NCI-H2029 (cell line): ENCODE data around the gene REEP1.
"Not testable (repeated sequence)": the region's sequence is repeated elsewhere in the genome, so short reads cannot be mapped to it uniquely, and the experiment has no call there.

Experiments
- DNase-seq: peaks from one replicate; lab custom pipeline; 2025; lab: John Stamatoyannopoulos, UW

REEP1 gene

DNA sequence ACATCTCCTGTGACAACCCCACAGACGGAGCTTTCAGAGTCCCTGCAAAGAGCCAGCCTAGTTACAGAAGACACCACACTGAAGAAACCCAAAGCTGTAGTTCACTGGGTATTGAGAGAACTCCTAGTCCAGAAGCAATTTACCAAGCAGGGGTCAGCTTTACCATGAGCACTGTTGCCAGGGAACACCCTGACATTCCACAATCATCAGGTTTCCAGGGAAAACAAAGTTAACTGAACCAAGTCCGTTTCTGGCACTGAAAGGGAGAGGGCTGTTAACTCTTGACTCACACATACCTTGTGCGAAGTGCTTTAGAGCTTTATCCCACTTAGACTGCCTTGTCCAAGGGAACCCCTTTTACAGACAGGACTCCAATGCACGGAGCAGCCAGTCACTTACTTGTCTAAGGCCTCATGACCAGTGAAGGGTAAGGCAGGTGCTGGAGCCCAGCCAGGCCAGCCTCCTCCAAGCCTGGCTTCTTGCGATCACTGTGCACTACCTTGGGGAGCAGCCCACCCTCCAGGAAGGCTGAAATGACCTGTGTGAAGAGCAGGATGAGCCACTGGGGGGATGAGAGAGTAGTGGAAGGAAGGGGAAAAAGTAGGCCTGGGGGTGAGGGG is 53.9 kb downstream of the REEP1 start:
- DNase-seq = no peak

DNA sequence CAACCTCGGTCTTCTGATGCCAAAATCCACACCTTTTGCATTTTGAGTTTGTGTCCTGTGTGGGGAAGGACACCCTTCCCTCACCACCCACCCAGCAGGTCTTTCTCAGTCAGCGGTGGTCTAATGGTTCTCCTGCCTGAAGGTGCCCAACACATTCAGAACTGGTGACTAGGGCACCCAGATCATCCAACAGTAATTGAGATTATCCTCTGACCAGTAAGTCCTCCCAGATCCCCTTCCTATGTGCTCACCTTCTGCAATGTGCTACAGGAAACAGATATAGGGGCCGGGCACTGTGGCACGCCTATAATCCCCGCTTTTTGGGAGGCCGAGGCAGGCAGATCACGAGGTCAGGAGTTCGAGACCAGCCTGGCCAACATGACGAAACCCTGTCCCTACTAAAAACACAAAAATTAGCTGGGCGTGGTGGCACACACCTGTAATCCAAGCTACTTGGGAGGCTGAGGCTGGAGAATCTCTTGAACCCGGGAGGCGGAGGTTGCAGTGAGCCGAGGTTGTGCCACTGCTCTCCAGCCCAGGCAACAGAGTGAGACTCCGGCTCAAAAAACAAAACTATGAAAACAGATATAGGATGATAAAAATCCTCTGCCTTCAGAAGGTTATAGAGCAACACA is 56.2 kb downstream of the REEP1 start:
- DNase-seq = no peak

DNA sequence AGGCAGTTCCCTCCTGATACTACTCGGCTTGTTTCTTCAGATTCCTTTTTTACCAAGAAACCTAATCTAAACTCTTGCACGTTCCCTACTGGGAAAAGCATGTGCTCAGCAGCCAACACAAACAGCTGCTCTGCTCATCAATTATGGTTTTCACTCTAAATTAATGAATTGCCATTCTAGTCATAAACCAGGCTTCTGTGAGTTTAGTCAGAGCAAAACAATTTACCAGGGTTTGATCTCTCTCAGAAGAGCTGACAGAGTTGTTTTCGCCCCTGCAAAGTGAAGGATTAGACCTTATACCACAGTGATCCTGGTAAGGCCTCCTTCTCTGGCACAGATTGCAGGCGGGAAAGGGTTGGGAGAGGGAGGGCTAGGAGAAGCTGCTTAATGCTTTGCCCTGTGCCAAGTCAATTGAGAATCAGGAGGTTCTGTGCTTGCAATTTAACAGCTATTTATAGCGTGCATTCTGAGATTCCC is 57.2 kb downstream of the REEP1 start:
- no peak for DNase-seq

DNA sequence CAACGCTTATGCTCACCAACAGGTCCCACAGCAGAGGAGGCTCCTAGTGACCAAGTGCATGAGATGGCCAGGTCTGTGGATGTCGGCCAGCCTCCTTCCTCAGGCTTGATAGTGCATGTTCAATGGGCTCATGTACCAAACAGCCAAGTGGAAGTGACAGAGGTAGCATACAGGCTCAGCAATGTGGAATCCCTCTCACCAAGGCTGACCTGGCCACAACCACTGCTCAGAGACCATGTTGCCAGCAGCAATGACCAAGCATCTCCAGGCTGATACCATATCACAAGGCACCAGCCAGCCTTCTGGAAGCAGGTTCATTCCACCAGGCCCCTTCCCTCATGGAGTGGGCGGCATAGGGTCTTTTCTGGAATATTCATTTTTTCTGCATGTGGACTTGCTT is 61.5 kb downstream of the REEP1 start:
- DNase-seq = no peak

DNA sequence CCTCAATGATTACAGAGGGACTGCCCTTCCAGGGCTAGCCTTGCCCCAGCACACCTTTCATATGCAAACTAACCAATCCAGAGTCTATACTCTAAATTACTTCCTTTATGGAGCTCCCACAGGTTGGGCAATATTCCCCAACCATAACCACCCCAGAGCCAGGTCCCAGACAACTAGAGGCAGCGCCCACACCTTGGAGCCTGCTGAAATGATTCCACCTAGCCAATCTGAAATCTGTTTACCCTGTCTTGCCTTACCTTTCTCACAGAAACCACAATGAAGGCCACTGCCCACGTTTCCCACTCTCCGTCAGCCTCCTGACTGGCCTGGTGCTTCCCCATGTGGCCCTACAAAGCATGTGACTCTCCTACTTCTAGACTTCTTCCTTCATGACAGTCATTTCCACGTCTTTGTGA is 62.0 kb downstream of the REEP1 start:
- DNase-seq = no peak

DNA sequence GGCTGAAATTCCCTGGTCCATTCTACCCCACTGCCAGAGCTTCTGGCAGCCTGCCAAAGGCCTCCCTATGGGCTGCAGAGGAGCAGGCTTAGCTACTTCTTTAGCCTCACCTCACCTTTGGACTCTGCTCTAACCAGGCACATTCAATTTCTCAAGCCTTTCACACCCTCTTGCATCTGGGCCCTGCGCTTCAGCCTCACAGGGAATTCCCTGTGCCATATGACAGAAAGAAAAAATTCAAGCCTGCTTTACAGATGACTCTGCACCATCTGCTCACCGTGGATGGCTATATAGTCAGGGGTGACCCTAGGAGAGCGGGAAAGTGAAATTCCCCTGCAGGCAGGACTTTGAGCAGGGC is 62.5 kb downstream of the REEP1 start:
- DNase-seq = no peak

DNA sequence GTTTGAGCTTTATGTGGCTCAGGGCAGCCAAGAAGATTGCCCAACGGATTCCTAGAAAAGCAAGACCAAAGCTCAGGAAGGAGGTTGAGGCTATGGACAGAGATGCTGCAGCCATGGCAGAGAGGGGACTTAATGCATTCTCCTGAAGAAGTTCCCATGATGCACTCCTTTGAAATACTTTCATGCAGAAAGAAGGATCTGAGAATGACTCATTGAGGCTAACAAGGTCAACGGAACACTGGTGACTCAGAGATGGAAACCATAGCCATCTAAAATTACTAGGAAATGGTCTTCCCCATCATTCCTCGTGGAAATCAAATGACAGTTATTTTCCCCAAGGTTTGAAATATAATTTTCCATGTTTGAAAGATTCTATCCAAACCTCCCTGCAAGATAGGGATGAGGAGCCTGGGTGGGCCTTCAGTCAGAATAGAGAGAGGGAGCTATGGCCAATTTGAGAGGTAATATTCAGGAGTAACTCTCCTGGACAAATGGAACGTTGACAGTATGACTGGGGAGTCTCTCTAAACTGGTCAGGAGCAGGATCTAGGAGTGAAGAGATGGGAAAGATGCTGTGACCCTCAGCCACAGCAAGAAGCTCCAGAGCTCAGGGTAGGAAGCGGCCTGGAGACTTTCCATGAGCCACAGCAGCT is 63.0 kb downstream of the REEP1 start:
- DNase-seq = no peak

DNA sequence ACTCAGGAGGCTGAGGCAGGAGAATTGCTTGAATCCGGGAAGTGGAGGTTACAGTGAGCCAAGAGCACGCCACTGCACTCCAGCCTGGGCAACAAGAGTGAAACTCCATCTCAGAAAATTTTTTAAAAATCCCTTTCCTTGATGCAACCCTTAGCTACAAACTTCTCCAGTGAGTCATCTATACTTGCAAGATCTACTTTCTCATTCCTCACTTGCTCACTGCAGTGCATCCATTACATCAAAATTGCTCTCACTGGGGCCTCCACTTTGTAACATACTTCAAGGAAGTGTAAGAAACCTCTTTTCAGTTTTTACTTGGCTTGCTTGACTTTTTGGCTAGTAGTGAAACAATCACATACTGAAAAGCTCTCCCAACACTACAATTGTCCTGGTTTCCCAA is 65.3 kb downstream of the REEP1 start:
- no peak for DNase-seq

DNA sequence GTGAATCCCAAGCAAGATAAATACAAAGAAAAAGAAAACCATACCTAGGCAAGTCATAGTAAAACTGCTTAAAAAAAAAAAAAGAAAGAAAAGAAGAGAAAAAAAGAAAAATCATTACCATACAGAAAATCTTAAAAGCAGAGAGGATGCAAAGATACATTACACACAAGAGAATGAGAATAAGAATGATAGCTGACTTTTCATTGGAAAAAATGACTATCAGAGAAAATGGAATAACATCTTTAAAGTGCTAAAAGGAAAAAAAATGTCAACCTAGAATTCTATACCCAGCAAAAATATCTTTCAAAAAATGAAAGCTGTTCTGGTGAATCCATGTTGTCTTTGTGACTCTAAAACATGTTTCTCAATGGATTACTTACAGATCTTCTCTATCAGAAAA is 66.2 kb downstream of the REEP1 start:
- DNase-seq = no peak

DNA sequence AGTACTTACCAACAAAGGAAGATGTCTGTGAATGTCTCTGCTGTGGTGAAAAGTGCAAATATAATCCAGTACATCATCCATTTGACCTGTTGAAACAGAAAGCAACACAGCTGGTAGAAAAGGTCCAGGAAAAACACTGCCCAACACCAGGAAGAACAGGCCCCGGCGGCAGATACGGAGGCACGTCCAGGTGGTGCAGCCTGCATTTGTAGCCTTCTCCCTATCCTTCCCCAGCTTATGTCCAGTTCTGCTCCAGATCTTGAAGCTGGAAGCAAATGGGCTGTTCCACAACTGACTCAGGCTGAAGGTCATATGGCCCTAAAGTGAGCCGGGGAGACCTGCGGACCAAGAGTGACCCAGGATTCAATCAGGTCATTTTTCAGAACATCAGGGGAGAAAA is 73.5 kb downstream of the REEP1 start:
- DNase-seq = no peak

DNA sequence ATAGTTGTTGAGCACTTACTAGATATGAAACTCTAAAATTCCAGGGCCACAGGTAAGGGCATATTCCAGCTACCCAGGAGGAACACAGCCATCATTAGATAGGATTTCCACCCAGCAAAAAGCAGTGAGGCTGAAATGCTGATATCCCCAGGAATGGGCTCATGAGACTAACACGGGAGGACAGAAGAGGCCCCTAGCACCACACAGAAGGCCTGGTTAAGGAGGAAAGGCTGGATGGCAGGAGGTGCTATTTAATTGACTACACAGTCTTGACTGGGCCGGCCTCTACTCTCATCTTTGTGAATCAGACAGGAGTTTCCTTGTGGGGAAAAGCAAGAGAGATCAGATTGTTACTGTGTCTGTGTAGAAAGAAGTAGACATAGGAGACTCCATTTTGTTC is 76.4 kb downstream of the REEP1 start:
- DNase-seq = no peak

DNA sequence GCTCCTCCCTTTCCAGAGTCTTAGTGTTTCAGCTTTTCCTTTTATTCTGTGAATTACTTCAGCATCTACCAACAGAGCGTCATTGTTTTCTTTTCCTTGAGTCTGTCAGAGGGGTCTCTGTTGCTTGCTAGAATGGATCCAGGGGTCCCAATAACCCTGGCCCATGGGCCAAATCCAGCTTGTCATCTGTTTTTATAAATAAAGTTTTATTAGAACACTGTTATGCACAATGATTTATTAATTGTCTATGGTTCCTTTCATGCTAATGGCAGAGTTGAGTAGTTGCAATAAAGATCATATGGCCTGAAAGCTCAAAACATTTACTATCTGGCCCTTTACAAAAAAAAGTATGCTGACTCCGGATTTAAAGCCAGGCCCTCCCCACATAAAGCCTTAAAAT is 79.3 kb downstream of the REEP1 start:
- no peak for DNase-seq

DNA sequence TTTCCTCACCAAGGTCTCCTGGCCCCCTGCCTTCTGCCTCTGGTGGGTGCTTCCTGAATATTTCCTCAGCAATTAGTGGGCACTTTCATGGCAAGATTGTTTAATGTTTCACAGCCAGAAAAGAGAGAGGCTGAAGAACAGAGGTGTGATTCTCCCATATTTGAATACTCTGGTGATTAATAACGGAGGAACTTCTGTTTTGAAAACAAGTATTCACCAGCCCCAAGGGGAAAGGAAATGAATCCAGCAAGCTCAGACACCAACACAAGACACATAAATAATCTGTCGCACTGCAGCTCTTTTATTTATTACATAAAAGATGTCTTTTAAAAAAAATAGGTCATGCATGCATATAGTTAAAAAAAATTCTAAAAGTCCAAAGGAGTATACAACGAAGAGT is 80.4 kb downstream of the REEP1 start:
- no peak for DNase-seq

DNA sequence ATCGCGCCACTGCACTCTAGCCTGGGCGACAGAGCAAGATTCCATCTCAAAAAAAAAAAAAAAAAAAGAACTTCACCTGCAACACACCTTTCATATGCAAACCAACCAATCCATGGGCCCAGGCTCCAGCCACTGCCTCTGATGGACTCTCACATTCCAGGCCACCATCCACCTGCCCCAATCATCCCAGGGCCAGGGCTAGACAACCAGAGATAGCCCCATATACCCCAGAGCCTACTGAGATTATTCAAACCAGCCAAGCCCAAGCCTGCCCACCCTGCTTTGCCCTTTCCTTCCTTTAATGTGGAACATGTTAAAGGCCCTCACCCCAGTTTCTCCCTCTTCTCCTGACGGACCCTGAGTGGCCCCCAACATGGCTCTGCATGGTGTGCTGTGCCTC is 81.1 kb downstream of the REEP1 start:
- DNase-seq = no peak

DNA sequence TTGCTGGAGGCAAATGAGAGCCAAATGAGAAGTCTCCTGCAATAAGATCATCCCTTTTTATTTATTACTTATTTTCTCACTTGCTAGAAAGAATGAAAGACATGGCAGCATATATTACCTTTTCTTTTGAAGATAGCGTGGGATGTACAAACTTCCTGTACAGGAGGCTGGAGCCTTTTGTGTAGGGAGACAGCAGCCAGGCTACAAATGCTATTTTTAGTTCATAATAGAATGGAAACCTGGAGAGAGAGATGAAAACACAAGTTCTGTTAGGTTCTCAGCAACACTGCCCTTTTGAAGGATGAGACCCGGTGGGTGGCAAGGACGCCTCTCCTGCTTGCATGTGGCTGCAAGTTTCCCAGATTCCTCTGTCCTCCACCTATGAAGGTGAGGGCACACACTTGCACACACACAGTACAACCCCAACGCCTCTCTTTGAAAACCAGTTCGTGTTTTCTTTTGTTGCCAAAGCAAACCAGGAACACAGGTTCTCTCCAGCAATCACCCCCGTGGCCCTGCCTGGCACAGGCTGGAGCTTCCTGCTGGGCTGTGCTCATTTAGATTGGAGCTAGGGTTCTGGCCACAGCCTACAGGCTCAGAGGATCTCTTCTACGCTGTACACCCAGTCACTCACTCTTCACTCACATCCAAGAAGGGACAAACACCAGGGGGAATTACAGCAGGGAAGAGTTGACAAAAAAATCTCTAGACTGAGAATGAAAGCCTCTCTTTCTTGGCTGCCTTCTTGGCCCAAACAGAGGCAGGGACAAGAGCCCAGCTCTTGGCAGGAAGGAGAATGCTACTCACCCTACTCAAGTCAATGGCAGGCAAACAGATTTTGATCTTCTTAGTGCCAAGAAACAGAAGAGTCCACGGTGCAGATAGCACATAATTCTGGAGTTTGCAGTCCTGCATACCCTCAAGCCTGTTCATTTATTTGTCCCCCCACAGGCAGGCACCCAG is 82.6 kb downstream of the REEP1 start:
- DNase-seq = no peak

DNA sequence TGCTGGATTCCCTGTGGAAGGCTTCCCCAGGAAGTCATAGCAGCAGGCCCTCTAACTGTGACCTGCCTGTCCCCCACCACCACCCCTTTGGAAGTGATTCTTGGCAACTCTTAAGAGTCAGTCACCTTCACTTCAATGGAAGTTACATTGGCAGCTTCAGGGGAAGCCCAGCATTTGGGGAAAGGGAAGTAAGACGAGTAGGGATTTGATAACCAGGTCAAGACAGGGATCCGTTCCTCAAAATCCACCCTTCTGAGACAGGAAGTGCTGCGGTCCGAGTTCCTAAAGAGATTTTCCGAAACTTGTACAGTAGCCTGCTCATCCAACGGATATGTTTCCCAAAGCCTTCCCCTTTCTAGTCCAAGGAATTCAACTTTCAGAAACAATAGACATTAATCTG is 84.0 kb downstream of the REEP1 start:
- DNase-seq = no peak

DNA sequence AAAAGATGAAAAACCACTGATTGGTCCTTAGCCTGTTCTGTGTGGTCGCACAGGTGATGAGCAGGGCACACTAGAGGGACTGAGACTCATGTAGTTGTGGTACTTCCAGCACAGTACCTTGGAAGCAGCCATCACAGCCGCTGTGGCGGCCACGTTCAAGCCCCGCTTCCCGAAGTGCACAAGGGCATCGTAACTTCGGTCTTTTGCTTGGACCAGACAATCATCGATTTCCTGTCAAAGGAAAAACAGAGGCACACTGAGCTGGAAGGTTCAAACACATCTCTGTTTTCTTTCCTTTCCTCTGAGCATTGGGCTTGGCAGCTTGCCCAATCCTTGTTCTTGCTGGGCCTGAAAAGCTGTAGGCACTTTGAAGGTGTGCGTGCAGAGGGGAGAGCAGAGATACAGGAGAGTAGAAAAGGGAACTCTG is 85.6 kb downstream of the REEP1 start:
- no peak for DNase-seq

DNA sequence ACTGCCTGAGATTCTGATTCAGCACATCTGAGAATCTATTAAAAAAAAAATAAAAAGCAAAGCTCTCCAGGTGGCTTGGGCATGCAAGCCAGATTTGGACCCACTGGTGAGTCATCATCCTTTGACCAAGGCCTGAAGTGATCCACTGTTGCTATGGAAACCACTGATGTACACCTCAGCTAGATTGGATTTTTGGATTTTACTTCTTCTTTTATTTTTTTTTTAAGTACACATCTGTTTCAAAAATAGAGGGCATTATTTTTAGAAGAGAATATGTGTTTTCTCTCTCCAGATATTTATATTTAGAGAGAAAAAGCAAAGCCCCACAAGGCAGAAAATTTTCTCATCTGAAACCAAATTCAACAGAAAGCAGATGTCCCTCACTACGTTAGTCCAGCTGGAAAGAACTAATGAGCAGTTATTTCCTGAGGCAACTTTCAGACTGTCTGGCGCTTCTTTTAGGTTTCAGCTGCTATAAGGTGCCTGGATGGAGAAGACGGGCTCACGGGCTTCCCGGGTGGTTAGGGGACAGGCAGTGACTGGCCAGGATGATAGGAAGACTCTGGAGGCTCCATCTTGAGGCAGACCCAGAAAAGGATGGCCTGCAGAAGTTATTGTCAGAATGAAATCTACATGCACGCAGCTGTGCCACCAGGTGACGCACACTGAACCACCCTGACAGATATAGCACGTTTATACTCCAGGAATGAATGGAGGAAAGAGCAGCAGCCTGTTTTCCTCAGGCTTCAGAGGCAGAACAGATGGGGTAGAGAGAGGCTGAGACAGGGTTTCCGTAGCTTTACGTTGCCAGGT is 87.6 kb downstream of the REEP1 start:
- DNase-seq = no peak

DNA sequence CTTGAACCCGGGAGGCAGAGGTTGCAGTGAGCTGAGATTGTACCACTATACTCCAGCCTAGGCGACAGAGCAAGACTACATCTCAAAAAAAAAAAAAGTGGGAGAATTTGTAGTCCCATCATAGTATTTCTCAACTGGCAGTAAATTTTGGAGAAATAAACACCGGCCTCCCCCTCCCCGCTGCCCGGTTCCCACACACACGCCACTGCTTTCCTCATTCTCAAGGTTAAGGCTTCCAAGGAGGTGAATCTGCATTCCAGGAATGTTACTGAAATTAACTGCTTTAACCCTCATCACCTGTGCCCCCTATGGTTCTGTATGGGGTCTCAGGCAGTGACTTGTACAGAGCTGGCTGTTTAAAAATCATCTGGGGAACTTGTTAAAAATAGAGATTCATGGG is 88.2 kb downstream of the REEP1 start:
- no peak for DNase-seq

DNA sequence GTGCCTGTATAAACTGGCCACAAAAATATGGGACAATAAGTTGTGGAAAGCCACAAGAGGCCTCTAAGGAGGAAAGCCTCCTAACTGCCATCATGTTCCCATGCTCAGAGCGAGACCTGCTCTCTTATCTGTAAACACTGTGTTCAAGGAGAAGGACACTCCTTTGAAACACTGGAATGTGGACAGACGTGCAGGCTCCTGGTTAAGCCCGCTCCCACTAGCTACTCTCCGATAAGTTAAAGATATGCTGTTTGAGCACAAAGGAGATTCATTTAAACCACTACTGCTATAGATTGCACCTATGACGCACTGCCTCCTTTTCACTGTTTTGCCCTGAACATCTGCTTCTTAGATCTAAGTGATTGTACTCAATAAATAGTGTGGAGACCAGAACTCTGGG is 92.2 kb downstream of the REEP1 start:
- not testable (repeated sequence) for DNase-seq

DNA sequence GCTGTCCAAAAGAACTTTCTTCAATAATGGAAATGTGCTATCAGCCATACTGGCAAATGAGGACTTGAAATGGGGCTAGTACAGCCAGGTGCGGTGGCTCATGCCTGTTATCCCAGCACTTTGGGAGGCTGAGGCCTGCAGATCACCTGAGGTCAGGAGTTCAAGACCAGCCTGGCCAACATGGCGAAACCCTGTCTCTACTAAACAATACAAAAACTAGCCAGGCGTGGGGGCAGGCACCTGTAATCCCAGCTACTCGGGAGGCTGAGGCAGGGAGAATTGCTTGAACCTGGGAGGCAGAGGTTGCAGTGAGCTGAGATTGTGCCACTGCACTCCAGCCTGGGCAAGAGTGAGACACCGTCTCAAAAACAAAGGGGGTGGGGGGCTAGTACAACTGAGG is 92.6 kb downstream of the REEP1 start:
- not testable (repeated sequence) for DNase-seq
